GM20000 (cell line): ENCODE data around the gene DPP6.

Experiments used
- DNase-seq: peaks from one replicate; pipeline ENCODE4 v3.0.0; 2012; ENCODE audit warnings: low spot score
- TF ChIP-seq, protein P1 (sequence below): IDR thresholded peaks from 2 replicates; pipeline ENCODE4 v1.5.1; 2012; ENCODE audit warnings: mild to moderate bottlenecking, control low read depth; ENCODE audit errors: extremely low read depth, missing control alignments

Gene DPP6

DNA sequence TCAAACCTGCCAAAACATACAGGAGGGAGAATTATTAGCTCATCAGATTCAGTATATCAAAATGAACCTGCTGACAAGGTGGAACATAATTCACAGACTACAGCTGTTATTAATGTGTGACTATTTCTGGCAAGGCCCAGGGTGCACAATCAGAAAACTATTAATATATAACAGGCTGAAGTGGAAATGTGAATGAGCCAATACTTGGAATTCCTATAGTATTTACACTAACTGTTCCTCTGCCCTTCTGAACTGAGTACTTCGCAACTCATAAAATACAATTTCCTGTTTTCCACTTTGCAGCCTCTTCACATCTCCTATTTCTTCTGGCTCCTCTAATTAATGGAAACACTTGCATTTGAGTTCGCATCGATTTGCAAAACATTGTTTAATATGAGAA, 330.8 kb downstream of the DPP6 start:
- DNase-seq = no peak

DNA sequence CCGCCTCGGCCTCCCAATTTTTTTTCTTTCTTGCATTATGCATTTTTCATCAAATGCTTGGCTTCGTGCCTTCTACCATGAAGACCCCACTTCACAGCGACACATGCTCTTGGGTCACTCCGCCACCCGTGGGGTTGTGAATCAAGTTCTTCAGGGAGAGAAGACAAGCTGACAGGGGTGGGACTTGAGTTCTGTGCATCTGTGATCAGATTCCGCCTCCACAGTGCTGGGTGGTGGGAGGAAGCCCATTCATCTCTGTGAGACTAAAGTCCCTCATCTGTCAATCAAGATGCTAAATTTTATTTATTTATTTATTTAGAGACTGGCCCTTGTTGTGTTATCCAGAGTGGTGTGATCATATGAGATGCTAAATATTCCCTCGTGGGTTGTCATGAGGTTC, 333.0 kb downstream of the DPP6 start:
- DNase-seq = no peak
- TF ChIP-seq, protein P1, sequence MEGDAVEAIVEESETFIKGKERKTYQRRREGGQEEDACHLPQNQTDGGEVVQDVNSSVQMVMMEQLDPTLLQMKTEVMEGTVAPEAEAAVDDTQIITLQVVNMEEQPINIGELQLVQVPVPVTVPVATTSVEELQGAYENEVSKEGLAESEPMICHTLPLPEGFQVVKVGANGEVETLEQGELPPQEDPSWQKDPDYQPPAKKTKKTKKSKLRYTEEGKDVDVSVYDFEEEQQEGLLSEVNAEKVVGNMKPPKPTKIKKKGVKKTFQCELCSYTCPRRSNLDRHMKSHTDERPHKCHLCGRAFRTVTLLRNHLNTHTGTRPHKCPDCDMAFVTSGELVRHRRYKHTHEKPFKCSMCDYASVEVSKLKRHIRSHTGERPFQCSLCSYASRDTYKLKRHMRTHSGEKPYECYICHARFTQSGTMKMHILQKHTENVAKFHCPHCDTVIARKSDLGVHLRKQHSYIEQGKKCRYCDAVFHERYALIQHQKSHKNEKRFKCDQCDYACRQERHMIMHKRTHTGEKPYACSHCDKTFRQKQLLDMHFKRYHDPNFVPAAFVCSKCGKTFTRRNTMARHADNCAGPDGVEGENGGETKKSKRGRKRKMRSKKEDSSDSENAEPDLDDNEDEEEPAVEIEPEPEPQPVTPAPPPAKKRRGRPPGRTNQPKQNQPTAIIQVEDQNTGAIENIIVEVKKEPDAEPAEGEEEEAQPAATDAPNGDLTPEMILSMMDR = no peak

More for the DNA sequence above, 330.8 kb downstream of the DPP6 start:
- TF ChIP-seq, protein P1 = no peak

DNA sequence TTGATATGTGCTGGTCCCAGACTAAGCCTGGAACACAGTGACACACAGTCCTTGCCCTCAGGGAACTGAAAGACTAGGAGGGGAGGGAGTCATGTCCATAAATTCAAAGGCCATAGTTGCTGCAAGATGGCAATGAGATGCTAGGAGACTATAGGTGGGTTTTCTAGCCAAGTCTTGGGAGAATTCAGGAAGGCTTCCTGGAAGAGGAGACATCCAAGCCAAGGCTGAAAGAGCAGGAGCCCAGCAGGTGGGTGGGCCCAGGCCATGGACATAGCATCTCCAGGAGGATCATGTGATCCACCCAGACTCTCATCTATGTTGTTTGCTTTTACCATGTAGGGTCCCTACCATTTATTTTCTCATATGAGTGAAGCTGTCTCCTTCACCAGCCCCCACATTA, 335.1 kb downstream of the DPP6 start:
- no peak for DNase-seq
- TF ChIP-seq, protein P1 = no peak

DNA sequence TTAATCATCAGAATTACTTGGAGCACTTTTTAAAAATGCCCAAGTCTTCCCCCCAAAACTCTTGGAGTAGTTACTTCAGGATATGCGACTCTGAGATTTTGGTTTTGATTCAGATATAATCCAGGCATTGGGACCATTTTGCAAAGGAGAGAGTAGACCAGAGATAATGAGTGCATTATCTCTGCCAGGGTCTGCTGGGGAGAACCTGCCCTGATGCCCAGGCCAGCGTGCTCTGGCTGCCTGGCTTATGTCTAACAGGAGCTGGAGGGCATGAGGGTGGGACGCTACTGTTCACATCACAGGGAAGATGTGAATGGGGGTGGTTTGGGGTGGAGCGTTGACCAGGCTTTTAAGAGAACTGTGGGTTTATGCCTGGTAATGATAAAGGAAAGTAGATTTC, 336.2 kb downstream of the DPP6 start:
- DNase-seq = no peak
- TF ChIP-seq, protein P1 = no peak

DNA sequence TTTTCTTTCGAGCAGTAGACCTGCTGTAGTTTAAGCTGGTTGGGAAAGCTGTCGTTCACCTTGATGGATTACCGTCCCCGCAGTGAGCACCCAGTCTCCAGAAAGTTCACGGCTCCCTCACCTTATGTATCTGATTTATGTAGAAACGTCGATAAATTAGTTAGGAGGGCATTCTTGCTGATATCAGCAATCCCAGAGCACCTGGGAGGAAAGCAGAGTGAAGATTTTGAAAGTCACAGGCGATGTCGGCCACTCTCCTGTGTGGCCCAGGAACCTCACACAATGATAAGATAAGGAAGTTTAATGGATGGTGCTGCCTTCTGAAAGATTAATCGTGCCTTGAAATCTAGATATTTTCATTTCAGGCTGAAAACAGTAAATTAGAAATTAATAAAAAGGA, 336.8 kb downstream of the DPP6 start:
- TF ChIP-seq, protein P1 = no peak
- DNase-seq = no peak

DNA sequence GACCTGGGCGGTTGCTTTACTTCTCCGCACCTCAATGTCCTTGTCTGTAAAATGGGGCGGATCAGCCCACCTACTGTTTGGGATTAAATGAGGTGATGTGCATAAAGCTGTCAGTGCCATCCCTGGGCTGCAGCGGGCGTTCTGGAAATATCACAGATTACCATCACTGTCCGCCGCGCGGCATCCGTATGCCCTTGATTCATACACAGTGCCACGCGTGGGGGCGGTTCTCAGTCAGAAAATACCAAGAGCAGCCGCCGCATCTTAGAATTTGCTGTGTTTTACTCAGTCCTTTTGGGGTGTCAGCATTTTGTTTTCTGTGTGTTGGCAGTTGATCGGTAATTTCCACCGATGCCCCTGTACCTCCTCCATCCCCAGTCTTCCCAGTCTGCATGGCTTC, 338.8 kb downstream of the DPP6 start:
- no peak for DNase-seq
- TF ChIP-seq, protein P1 = no peak

DNA sequence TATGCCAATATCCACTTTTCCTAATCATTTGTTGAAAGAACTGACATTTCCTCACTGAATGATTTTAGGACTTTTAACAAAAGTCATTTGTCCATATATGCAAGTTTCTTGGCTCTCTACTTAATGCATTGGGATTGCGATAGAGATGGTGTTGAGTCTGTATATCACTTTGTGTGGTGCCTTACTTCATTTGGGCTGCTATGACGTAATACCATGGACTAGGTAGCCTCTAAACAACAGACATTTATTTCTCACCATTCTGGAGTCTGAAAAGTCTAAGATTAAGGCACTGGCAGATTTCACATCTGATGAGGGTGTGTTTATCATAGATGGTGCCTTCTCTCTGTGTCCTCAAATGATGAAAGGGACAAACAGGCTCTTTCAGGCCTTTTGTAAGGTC, 342.6 kb downstream of the DPP6 start:
- TF ChIP-seq, protein P1 = no peak
- DNase-seq = no peak
